ENCODE measurements around the gene PFN1. TPM values are rescaled to one million over a fixed set of nuclear protein-coding genes. Genes with fewer than 3 reads are reported as not detected.
A peak's percentile ranks its signal among the peaks of the same experiment; 100 is the strongest.

Gene PFN1
- total RNA-seq = 1,046 TPM

DNA sequence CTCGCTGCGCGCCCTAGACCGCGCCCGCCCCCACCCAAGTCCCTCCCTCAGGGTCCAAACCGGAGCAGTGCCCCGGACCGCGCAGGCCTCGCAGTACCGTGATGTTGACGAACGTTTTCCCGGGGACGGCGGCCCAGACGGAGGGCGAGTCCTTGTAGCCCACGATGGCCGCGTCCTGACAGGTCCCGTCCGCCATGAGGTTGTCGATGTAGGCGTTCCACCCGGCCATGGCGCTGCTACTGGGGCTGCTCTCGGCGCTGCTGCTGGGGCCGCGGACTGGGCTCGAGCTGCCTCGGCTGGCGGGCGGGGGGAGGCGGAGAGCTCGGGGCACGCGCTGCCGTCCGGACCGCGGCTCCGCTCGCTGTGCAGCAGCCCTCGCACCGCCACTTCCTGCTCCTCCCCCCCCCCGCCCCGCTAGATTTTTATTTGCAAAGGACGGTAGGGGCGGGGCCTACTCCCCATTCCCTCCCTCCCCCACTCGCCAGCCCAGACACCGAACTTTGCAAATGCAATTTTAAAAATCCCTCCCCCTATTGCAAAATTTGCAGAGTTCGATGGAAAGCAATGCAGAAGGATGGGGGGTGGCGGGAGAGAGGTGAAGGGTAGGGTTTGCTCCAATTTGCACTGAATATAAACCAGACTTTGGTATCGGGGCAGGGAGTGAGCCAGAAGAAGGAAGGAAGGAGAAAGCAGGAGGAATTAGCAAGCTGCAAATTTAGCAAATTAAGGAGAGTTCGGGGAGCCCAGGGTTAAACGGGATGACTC is at the start of gene PFN1:
TSS of gene PFN1 (minus strand) at position 365 of the 765 bp plus-strand sequence. CDS start at position 229, 136 bp downstream.
- DNase-seq (ENCODE audit: low spot score in 2 of 2) = peak; percentile 66 to 94
- TF ChIP-seq, protein P1, sequence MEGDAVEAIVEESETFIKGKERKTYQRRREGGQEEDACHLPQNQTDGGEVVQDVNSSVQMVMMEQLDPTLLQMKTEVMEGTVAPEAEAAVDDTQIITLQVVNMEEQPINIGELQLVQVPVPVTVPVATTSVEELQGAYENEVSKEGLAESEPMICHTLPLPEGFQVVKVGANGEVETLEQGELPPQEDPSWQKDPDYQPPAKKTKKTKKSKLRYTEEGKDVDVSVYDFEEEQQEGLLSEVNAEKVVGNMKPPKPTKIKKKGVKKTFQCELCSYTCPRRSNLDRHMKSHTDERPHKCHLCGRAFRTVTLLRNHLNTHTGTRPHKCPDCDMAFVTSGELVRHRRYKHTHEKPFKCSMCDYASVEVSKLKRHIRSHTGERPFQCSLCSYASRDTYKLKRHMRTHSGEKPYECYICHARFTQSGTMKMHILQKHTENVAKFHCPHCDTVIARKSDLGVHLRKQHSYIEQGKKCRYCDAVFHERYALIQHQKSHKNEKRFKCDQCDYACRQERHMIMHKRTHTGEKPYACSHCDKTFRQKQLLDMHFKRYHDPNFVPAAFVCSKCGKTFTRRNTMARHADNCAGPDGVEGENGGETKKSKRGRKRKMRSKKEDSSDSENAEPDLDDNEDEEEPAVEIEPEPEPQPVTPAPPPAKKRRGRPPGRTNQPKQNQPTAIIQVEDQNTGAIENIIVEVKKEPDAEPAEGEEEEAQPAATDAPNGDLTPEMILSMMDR (IDR thresholded peaks at IDR 0.05) = no peak
- no peaks in the 10 kb centered on the region for H3K9me3 ChIP-seq
- peaks cover 15 to 49% of the 10 kb centered on the region in 2 donors for H3K4me1 ChIP-seq
- H3K36me3 ChIP-seq = peaks cover 26 to 34% of the 10 kb centered on the region in 2 donors
- intact Hi-C loops (cut with DNase I) = loop anchor here (1.0 kb wide), 2 partner anchors 8 to 19 kb away; partner anchors contain the start of genes RNF167, SLC25A11 and SPAG7
- H3K4me3 ChIP-seq = peak within 1 kb of the TSS; percentile 94 to 100
- H3K27me3 ChIP-seq = no peaks in the 10 kb centered on the region
- peak within 1 kb of the TSS; percentile 93 to 99 for H3K27ac ChIP-seq

DNA sequence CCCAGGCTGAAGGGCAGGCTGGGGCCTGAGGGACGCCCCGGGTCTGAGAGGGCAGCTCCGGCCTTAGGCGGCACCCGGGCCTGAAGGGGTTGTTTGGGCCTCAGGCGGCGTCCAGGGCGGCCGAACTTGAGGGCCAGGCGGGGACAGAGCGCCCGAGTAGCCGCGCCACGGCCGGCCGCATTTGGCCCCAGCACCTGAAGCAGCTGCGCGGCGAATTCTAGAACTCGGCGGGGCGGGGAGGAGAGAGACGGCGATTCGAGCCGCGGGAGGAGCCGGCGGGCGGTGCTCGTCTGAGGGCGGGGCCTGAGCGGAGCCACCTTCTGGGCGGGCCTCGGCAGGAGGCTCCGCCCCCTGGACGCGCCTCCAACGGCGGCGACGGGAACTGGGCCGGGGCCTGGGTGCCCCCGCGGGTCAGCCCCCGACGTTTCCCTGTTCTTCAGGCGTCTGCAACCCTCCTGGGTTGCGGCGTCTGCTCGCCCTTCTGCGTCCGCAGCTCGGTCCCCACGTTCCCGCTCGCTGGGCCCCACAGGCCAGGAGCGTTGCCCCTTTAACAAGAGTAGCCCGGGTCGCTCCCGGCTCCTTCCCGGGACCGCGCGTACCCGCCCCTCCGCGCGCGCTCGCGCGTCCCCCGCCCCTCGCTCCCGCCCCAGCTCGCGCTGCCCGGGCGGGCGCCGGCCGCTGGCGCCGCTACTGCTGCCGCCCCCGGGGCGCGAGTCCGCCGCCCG is 49.1 kb upstream of the PFN1 start, which contains the start of the genes INCA1 and KIF1C:
TSS of gene INCA1 (minus strand) at position 221 of the 725 bp plus-strand sequence. CDS start 3,085 bp downstream, outside the sequence.
TSS of gene KIF1C (plus strand) at position 649 of the 725 bp plus-strand sequence. CDS start 2,297 bp downstream, outside the sequence.
- H3K4me3 ChIP-seq = peak within 1 kb of the TSS; percentile 80 to 99
- H3K27me3 ChIP-seq = no peaks in the 10 kb centered on the region
- no peaks in the 10 kb centered on the region for H3K9me3 ChIP-seq
- peak within 1 kb of the TSS; percentile 94 to 95 for H3K27ac ChIP-seq
- H3K4me1 ChIP-seq = peaks cover 6 to 17% of the 10 kb centered on the region in 2 donors
- intact Hi-C loops (cut with DNase I) = loop anchor here (1.0 kb wide), 4 partner anchors 9 to 58 kb away; partner anchors contain the start of gene SPAG7
- H3K36me3 ChIP-seq = peaks cover 14 to 19% of the 10 kb centered on the region in 2 donors
- TF ChIP-seq, protein P1 (IDR thresholded peaks at IDR 0.05) = peak in 2 of 3 experiments; percentile 12 to 42
- peak; percentile 56 to 95 for DNase-seq (ENCODE audit: low spot score in 2 of 2)

DNA sequence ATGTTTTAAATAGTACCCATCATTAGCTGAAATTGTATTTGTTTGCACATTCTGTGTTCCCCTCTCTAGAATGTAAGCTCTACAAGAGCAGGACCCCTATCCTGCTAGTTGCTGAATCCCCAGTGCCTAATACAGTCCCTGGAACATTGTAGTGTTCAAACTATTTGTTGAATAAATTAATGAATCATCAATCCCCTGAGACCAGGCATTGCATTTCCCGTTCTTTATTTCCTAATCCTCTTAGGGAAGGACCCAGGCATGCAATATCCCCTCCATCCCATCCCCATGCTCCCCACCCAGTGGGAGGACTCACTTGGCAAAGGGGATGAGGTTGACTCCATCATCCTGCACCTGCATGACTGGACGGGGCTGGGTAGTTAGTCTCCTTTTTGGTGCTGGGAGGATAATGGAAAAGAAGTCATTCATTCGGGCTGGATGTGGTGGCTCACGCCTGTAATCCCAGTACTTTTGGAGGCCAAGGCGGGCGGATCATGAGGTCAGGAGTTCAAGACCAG is 45.8 kb upstream of the PFN1 start:
- Histone ChIP-seq H3K36me3 (no peaks in the 10 kb centered on the region), H3K4me3 (no peak overlapping the region), H3K9me3 (no peaks in the 10 kb centered on the region), H3K4me1 (peaks cover 5 to 6% of the 10 kb centered on the region in 2 donors), H3K27ac (no peak overlapping the region), H3K27me3 (no peaks in the 10 kb centered on the region)
- TF ChIP-seq, protein P1 (IDR thresholded peaks at IDR 0.05) = no peak
- intact Hi-C loops (cut with DNase I) = no loop called here
- DNase-seq (ENCODE audit: low spot score in 2 of 2) = no peak

DNA sequence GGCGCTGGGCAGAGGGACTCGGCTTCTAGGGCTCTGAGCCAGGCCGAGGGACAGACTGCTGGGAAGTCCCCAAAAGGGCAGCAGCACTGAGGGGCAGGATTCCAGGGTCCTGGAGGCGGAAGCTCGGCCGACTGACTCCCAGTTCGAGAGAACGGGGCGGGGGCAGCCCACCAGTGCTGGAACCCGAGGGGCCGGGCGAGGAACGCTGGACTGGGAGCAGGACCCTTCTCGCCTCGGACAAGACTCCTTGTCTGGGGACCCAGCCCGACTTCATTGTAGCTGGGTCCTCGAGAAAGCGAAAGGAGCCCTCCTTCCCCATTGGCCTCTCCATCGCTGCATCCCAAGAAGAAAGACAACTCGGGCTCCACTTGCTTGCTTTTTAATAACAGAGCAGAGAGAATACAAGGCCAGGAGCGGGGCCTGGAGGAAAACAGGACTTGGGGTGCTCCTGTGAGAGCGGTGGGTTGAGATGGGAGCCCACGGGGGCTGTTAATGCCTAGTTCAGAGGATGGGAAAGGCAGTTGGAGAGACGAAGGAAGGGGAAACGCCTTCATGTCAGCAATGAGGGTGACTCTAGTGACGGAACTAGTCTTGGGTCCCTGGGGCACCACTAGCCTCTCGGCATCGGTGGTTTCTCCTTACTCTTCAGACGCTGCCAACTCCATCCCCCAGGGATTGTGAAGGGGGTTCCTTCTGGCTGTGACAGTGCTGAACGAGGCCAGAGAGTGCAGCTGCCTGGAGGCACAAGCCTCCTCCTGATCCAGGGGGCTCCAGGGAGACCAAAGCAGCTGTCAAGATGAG is 39.6 kb upstream of the PFN1 start:
- Histone ChIP-seq H3K36me3 (peaks cover 11% of the 10 kb centered on the region in 2 donors), H3K9me3 (no peaks in the 10 kb centered on the region), H3K27me3 (no peaks in the 10 kb centered on the region), H3K4me3 (peak overlapping the region; percentile 86 to 91), H3K4me1 (peaks cover 0 to 22% of the 10 kb centered on the region in 2 donors), H3K27ac (peak overlapping the region; percentile 91 to 95)
- intact Hi-C loops (cut with DNase I) = loop anchor here (1.0 to 5.0 kb wide), 3 partner anchors 9 to 81 kb away; partner anchors contain the start of genes INCA1, KIF1C, RNF167 and SLC25A11
- TF ChIP-seq, protein P1 (IDR thresholded peaks at IDR 0.05) = no peak
- DNase-seq (ENCODE audit: low spot score in 2 of 2) = no peak

All from ascending aorta (tissue), 2 donors.